HepG2 (cell line): ENCODE data around the gene EIF1. TPM values are rescaled to one million over a fixed set of nuclear protein-coding genes. Genes with fewer than 3 reads are reported as not detected.

Source experiments
- ATF1 ChIP-seq: IDR thresholded peaks from 2 replicates; pipeline ENCODE4 v1.6.1; 2016; ENCODE audit warnings: mild to moderate bottlenecking, control low read depth
- FIP1L1 ChIP-seq: fragments of 200-400 bp; formaldehyde crosslinking; IDR thresholded peaks from 2 replicates; pipeline ENCODE4 v1.6.1; 2018; ENCODE audit warnings: low read depth, mild to moderate bottlenecking, low read length, moderate library complexity, borderline replicate concordance; ENCODE audit not compliant: insufficient read depth
- FOXO1 ChIP-seq: sonication (generic); formaldehyde crosslinking; IDR thresholded peaks from 2 replicates; pipeline ENCODE4 v1.4.0; 2020; ENCODE audit warnings: missing genetic modification reagents
- GPBP1L1 ChIP-seq: sonication (generic); formaldehyde crosslinking; IDR thresholded peaks from 2 replicates; pipeline ENCODE4 v1.5.0; 2020; ENCODE audit warnings: mild to moderate bottlenecking, missing genetic modification reagents
- HNF4A ChIP-seq: sonication (generic); formaldehyde crosslinking; IDR thresholded peaks from 2 replicates; pipeline ENCODE4 v1.4.0; 2020; ENCODE audit warnings: missing genetic modification reagents
- HNF4G ChIP-seq, 2 experiments: sonication (generic) in 1 of 2; formaldehyde crosslinking in 1 of 2; IDR thresholded peaks; 2 replicates each; pipeline versions ENCODE4 v1.4.0 to v1.6.1; 2011 to 2020; ENCODE audit warnings: borderline replicate concordance in 2 of 2, low read depth in 2 of 2, mild to moderate bottlenecking in 2 of 2, low read length in 1 of 2, missing genetic modification reagents in 1 of 2, moderate library complexity in 1 of 2
- KDM6A ChIP-seq: IDR thresholded peaks from 2 replicates; pipeline ENCODE4 v1.6.1; 2016; ENCODE audit warnings: low read depth
- NFIC ChIP-seq: IDR thresholded peaks from 2 replicates; pipeline ENCODE4 v1.6.1; 2012; ENCODE audit warnings: mild to moderate bottlenecking, low read length, inconsistent platforms
- PHF20 ChIP-seq: sonication (generic); formaldehyde crosslinking; IDR thresholded peaks from 2 replicates; pipeline ENCODE4 v1.5.0; 2020; ENCODE audit warnings: mild to moderate bottlenecking, missing genetic modification reagents
- XBP1 ChIP-seq: sonication (generic); formaldehyde crosslinking; IDR thresholded peaks from 2 replicates; pipeline ENCODE4 v1.5.0; 2020; ENCODE audit warnings: missing genetic modification reagents
- ZNF12 ChIP-seq: sonication (generic); formaldehyde crosslinking; IDR thresholded peaks from 2 replicates; pipeline ENCODE4 v1.5.0; 2020; ENCODE audit warnings: missing genetic modification reagents
- ZNF329 ChIP-seq: sonication (generic); formaldehyde crosslinking; IDR thresholded peaks from 2 replicates; pipeline ENCODE4 v1.9.0; 2021; ENCODE audit warnings: low read depth, mild to moderate bottlenecking, missing genetic modification reagents
- ZNF646 ChIP-seq: sonication (generic); formaldehyde crosslinking; IDR thresholded peaks from 2 replicates; pipeline ENCODE4 v1.9.0; 2021; ENCODE audit warnings: mild to moderate bottlenecking, missing genetic modification reagents
- polyA plus RNA-seq, 8 experiments: library from polyadenylated mRNA; depleted of rRNA in 3 of 8; stranded (reverse) in 7 of 8; unstranded in 1 of 8; fragments of >200 nt; fragmentation: Illumina TruSeq in 4 of 8; extraction: Trizol in 4 of 8; gene quantifications; 2 replicates each; pipeline versions ENCODE4 v1.2.1 to v1.2.3, GENCODE V29; 2011 to 2016; ENCODE audit warnings: low read depth in 4 of 8, missing spikeins in 1 of 8, mixed read lengths in 1 of 8; ENCODE audit not compliant: insufficient read depth in 1 of 8
- total RNA-seq, 5 experiments: library from RNA; depleted of rRNA; stranded (reverse); fragments of >200 nt; fragmentation: Illumina TruSeq; extraction: Trizol; gene quantifications; 2 replicates each; pipeline ENCODE4 v1.2.3, GENCODE V29; 2016; ENCODE audit warnings: low read depth in 1 of 5
- TF ChIP-seq, protein P1 (sequence below): sonication (generic); formaldehyde crosslinking; IDR thresholded peaks from 2 replicates; pipeline ENCODE4 v1.4.0; 2020; ENCODE audit warnings: missing genetic modification reagents, mild to moderate bottlenecking, borderline replicate concordance
- TF ChIP-seq, protein P2 (sequence below): IDR thresholded peaks from 2 replicates; pipeline ENCODE4 v1.6.1; 2016; ENCODE audit warnings: missing compliant biosample characterization, missing genetic modification reagents, borderline replicate concordance

The EIF1 gene
- total and polyA plus RNA-seq, 2 of the 13 experiments (the other 11 are each of a cell fraction or from before 2014, with no cell fraction given) = 147 to 517 TPM

DNA sequence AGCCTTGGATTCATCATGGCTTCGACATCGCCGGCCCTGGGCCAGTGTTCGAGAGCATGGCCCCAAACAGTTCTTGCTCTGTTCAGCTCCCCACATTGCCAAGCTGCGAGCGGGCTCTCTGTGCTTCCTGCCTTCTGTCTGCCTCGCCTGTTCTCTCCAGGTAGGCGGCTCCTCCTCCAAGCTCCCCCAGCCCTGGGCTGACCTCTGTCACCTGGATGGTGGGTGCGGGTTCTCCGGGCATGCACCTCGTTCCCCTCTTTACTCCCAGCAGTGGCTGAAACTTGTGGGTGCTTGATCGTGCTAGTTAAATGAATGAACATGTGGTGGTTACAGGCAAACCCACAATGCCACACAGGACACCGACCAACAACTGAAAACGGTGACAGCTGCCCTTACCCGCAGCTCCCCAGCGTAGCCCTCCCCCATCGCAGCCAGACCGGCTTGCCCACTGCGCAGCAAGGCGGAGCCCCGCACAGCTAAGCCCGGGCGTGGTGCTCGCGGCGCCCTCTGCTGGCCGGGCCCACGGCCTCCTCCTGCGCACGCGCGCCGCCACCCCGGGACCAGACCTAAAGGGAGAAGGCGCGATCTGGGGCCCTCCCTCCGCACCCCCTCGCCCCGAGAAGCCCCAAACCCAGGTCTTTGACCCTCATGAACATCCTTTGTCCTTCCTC, 23.0 kb upstream of the EIF1 start (continued):
- TF ChIP-seq HNF4G (IDR thresholded peaks at IDR 0.05; ENCODE audit: borderline replicate concordance, low read depth, low read length) (no peak), HNF4G (CRISPR knock-in tag; IDR thresholded peaks at IDR 0.05; ENCODE audit: borderline replicate concordance, low read depth) (no peak; the same call in 1 of the 2 replicates), ZNF329 (CRISPR knock-in tag) (no peak), ATF1 (CRISPR knock-in tag) (no peak), GPBP1L1 (CRISPR knock-in tag) (no peak), NFIC (no peak; the same call in 1 of the 2 replicates), ZNF646 (no peak; the same call in none of the 2 replicates), HNF4A (CRISPR knock-in tag) (no peak), ZNF12 (CRISPR knock-in tag) (no peak), FOXO1 (peak; percentile 75), PHF20 (CRISPR knock-in tag) (no peak; the same call in 1 of the 2 replicates), XBP1 (CRISPR knock-in tag) (no peak), FIP1L1 (no peak), KDM6A (0 out of 2 replicates have a peak, but pooled peaks have one; percentile 8)
- TF ChIP-seq, protein P1, sequence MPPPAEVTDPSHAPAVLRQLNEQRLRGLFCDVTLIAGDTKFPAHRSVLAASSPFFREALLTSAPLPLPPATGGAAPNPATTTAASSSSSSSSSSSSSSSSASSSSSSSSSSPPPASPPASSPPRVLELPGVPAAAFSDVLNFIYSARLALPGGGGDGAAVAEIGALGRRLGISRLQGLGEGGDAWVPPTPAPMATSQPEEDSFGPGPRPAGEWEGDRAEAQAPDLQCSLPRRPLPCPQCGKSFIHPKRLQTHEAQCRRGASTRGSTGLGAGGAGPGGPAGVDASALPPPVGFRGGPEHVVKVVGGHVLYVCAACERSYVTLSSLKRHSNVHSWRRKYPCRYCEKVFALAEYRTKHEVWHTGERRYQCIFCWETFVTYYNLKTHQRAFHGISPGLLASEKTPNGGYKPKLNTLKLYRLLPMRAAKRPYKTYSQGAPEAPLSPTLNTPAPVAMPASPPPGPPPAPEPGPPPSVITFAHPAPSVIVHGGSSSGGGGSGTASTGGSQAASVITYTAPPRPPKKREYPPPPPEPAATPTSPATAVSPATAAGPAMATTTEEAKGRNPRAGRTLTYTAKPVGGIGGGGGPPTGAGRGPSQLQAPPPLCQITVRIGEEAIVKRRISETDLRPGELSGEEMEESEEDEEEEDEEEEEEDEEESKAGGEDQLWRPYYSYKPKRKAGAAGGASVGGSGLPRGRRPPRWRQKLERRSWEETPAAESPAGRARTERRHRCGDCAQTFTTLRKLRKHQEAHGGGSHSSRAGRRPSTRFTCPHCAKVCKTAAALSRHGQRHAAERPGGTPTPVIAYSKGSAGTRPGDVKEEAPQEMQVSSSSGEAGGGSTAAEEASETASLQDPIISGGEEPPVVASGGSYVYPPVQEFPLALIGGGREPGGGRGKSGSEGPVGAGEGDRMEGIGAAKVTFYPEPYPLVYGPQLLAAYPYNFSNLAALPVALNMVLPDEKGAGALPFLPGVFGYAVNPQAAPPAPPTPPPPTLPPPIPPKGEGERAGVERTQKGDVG = peak; percentile 25; the same call in 1 of the 2 replicates
- TF ChIP-seq, protein P2, sequence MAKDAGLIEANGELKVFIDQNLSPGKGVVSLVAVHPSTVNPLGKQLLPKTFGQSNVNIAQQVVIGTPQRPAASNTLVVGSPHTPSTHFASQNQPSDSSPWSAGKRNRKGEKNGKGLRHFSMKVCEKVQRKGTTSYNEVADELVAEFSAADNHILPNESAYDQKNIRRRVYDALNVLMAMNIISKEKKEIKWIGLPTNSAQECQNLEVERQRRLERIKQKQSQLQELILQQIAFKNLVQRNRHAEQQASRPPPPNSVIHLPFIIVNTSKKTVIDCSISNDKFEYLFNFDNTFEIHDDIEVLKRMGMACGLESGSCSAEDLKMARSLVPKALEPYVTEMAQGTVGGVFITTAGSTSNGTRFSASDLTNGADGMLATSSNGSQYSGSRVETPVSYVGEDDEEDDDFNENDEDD (CRISPR knock-in tag) = peak; percentile 54; the same call in 1 of the 2 replicates
